ENCODE data around the gene KIR3DL3. TPM values are rescaled to one million over a fixed set of nuclear protein-coding genes. Genes with fewer than 3 reads are reported as not detected.

The KIR3DL3 gene
- total RNA-seq, 1 experiment from 2014 or later: not detected

DNA sequence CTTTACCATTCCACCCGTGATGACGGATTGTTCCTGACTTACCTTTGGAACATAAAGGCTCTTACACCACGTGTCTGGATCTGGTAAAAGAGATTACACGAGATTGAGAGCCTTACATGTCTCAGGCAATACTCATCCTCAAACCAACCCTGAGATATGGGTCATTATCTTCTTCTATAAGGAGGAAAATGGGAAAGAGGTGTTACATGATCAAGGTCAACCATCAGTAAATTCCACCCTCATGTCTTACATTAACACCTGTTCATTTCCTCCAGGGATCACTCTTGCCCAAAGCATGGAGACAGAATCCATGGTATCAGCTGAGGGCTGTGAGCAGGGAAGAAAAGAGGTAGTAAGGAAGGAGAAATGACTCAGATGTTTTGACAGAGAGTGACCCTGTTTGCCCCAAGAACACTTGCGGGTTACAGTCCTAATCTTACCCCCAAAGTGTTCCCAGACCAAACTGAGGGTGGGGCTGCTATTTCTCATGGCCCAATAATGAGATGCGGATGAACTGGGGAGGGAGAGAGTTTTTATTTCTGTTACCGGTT is 41.9 kb upstream of the KIR3DL3 start:
- intact Hi-C loops (cut with micrococcal nuclease; ENCODE audit: unreplicated experiment): no loop called here
- H3K27ac Mint-ChIP-seq (ENCODE audit: unreplicated experiment): no peak overlapping the region
- no peak for DNase-seq
- CTCF ChIA-PET: interaction anchor here (3.9 kb wide), 1 partner anchor 8 kb away, joined by 10 read pairs; no protein-coding TSS in a partner anchor
- peaks cover 5% of the 10 kb centered on the region for H3K9me3 Mint-ChIP-seq (ENCODE audit: low read depth, unreplicated experiment)
- TF ChIP-seq CTCF (IDR thresholded peaks at IDR 0.05; ENCODE audit: unreplicated experiment): no peak
- no peaks in the 10 kb centered on the region for H3K36me3 Mint-ChIP-seq (ENCODE audit: insufficient read depth, unreplicated experiment)
- no peaks in the 10 kb centered on the region for H3K4me1 Mint-ChIP-seq (ENCODE audit: low read depth, unreplicated experiment)
- BruUV-seq (replicated peaks): no TSS peak
- peaks cover 25% of the 10 kb centered on the region for H3K27me3 Mint-ChIP-seq (ENCODE audit: unreplicated experiment)
- no peak overlapping the region for H3K4me3 Mint-ChIP-seq (ENCODE audit: low read depth, unreplicated experiment)

DNA sequence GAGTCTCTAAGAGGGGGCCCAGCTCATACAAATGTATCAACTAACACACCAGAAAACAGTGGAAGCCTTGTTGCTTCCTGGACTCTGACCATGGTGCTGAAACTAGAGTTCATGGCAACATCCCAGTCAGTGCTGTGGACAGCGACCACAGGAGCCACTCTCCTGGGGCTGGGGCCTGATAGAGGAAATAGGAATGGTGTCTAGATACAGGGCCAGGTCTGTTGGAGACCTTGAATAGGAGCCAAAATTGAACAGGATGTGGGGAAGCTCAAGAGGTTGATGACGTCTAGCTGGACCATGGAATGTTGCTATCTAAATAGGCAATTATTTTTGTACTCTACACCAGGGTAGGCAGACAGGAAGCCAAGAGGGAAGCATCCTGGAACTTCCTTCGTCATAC is 39.7 kb upstream of the KIR3DL3 start:
- Mint-ChIP-seq H3K36me3 (ENCODE audit: insufficient read depth, unreplicated experiment) (no peaks in the 10 kb centered on the region), H3K27me3 (ENCODE audit: unreplicated experiment) (peaks cover 21% of the 10 kb centered on the region), H3K9me3 (ENCODE audit: low read depth, unreplicated experiment) (peaks cover 5% of the 10 kb centered on the region), H3K4me1 (ENCODE audit: low read depth, unreplicated experiment) (no peaks in the 10 kb centered on the region), H3K4me3 (ENCODE audit: low read depth, unreplicated experiment) (no peak overlapping the region), H3K27ac (ENCODE audit: unreplicated experiment) (no peak overlapping the region)
- no peak for TF ChIP-seq CTCF (IDR thresholded peaks at IDR 0.05; ENCODE audit: unreplicated experiment)
- peak; percentile 37 for DNase-seq
- intact Hi-C loops (cut with micrococcal nuclease; ENCODE audit: unreplicated experiment): no loop called here
- BruUV-seq (replicated peaks): no TSS peak
- CTCF ChIA-PET: interaction anchor here (3.9 kb wide), 1 partner anchor 10 kb away, joined by 10 read pairs; no protein-coding TSS in a partner anchor

- intact Hi-C loops (cut with micrococcal nuclease; ENCODE audit: unreplicated experiment): no loop called here
- BruUV-seq (replicated peaks): no TSS peak
- Mint-ChIP-seq H3K27me3 (ENCODE audit: unreplicated experiment) (peaks cover 61% of the 10 kb centered on the region), H3K4me3 (ENCODE audit: low read depth, unreplicated experiment) (no peak overlapping the region), H3K9me3 (ENCODE audit: low read depth, unreplicated experiment) (peaks cover 7% of the 10 kb centered on the region), H3K4me1 (ENCODE audit: low read depth, unreplicated experiment) (no peaks in the 10 kb centered on the region), H3K27ac (ENCODE audit: unreplicated experiment) (no peak overlapping the region), H3K36me3 (ENCODE audit: insufficient read depth, unreplicated experiment) (no peaks in the 10 kb centered on the region)
- TF ChIP-seq CTCF (IDR thresholded peaks at IDR 0.05; ENCODE audit: unreplicated experiment): no peak
- no peak for DNase-seq
- CTCF ChIA-PET: no interaction called here
These were observed 32.5 kb upstream of the KIR3DL3 start for GRCh38 chr19:54691582-54692297.

GRCh38 chr19:54692298-54692615 is 32.0 kb upstream of the KIR3DL3 start:
- BruUV-seq (replicated peaks): no TSS peak

More at GRCh38 chr19:54692298-54692615, 32.0 kb upstream of the KIR3DL3 start:
- Mint-ChIP-seq H3K36me3 (ENCODE audit: insufficient read depth, unreplicated experiment) (no peaks in the 10 kb centered on the region), H3K27me3 (ENCODE audit: unreplicated experiment) (peaks cover 56% of the 10 kb centered on the region), H3K4me1 (ENCODE audit: low read depth, unreplicated experiment) (no peaks in the 10 kb centered on the region), H3K9me3 (ENCODE audit: low read depth, unreplicated experiment) (peaks cover 7% of the 10 kb centered on the region), H3K4me3 (ENCODE audit: low read depth, unreplicated experiment) (no peak overlapping the region), H3K27ac (ENCODE audit: unreplicated experiment) (no peak overlapping the region)
- DNase-seq: no peak
- intact Hi-C loops (cut with micrococcal nuclease; ENCODE audit: unreplicated experiment): no loop called here
- CTCF ChIA-PET: no interaction called here
- no peak for TF ChIP-seq CTCF (IDR thresholded peaks at IDR 0.05; ENCODE audit: unreplicated experiment)

Data from Calu3 (cell line).